Measurements from ENCODE around the gene CHPF2.

- TF ChIP-seq CTCF (IDR thresholded peaks at IDR 0.05 in 8 of 11, conservative IDR thresholded peaks at IDR 0.05 in 3 of 11), result no peak
- no peak for TF ChIP-seq POLR2A (IDR thresholded peaks at IDR 0.05)
Measured at GRCh38 chr7:151248346-151249033, 16.2 kb downstream of the CHPF2 start, which contains the start of gene SMARCD3.

All from spleen (tissue), 7 donors.